ENCODE results near the gene DPF1.

The DPF1 gene

GRCh38 chr19:38221421-38221820 is 2.6 kb downstream of the DPF1 start:
- DNase-seq (ENCODE audit: low spot score): no peak

GRCh38 chr19:38219221-38219620 is 4.8 kb downstream of the DPF1 start:
- DNase-seq (ENCODE audit: low spot score): no peak

- DNase-seq (ENCODE audit: low spot score): no peak
Observed at GRCh38 chr19:38218204-38218603, 5.8 kb downstream of the DPF1 start.

GRCh38 chr19:38216785-38217641 is 7.0 kb downstream of the DPF1 start:
- no peak for DNase-seq (ENCODE audit: low spot score)

- DNase-seq (ENCODE audit: low spot score): no peak
Observed at GRCh38 chr19:38213911-38214625, 10.0 kb downstream of the DPF1 start.

- no peak for DNase-seq (ENCODE audit: low spot score)
Observed at GRCh38 chr19:38213469-38213868, 10.6 kb downstream of the DPF1 start.

GRCh38 chr19:38211766-38212165 is 12.3 kb downstream of the DPF1 start:
- DNase-seq (ENCODE audit: low spot score): no peak

GRCh38 chr19:38211151-38211591 is 12.9 kb downstream of the DPF1 start:
- no peak for DNase-seq (ENCODE audit: low spot score)

- no peak for DNase-seq (ENCODE audit: low spot score)
Observed at GRCh38 chr19:38210458-38210987, 13.5 kb downstream of the DPF1 start.

GRCh38 chr19:38209671-38210457 is 14.2 kb downstream of the DPF1 start:
- DNase-seq (ENCODE audit: low spot score): no peak

GRCh38 chr19:38209152-38209551 is 14.9 kb downstream of the DPF1 start:
- DNase-seq (ENCODE audit: low spot score): no peak

- no peak for DNase-seq (ENCODE audit: low spot score)
Observed at GRCh38 chr19:38208571-38208970, 15.5 kb downstream of the DPF1 start.

- DNase-seq (ENCODE audit: low spot score): no peak
Observed at GRCh38 chr19:38207543-38207942, 16.5 kb downstream of the DPF1 start.

- DNase-seq (ENCODE audit: low spot score): no peak
Observed at GRCh38 chr19:38206928-38207327, 17.1 kb downstream of the DPF1 start.

GRCh38 chr19:38206006-38206745 is 17.8 kb downstream of the DPF1 start:
- DNase-seq (ENCODE audit: low spot score): no peak

GRCh38 chr19:38204728-38205127 is 19.3 kb downstream of the DPF1 start:
- DNase-seq (ENCODE audit: low spot score): no peak

GRCh38 chr19:38204096-38204495 is 19.9 kb downstream of the DPF1 start:
- DNase-seq (ENCODE audit: low spot score): no peak

GRCh38 chr19:38203197-38203596 is 20.8 kb downstream of the DPF1 start:
- no peak for DNase-seq (ENCODE audit: low spot score)

GRCh38 chr19:38202504-38202903 is 21.5 kb downstream of the DPF1 start:
- no peak for DNase-seq (ENCODE audit: low spot score)

- DNase-seq (ENCODE audit: low spot score): no peak
Observed at GRCh38 chr19:38201731-38202130, 22.3 kb downstream of the DPF1 start.

GRCh38 chr19:38199340-38199739 is 24.7 kb downstream of the DPF1 start:
- no peak for DNase-seq (ENCODE audit: low spot score)

All from hematopoietic multipotent progenitor cell treated with erythropoietin and hydrocortisone succinate and interleukin-3 and kit ligand, for 17 days (in vitro differentiated cells).